Forelimb muscle (tissue), 1 donor: ENCODE results near the gene GPR39. TPM values are rescaled to one million over a fixed set of nuclear protein-coding genes. Genes with fewer than 3 reads are reported as not detected.

Source experiments
- DNase-seq: peaks from one replicate; pipeline ENCODE4 v3.0.0-alpha.2; 2013; ENCODE audit warnings: low read depth
- polyA plus RNA-seq: library from polyadenylated mRNA; unstranded; fragments of 120-200 nt; gene quantifications from one replicate; pipeline ENCODE4 v1.2.1, GENCODE V29; 2013; ENCODE audit not compliant: insufficient read length

GPR39 gene
- polyA plus RNA-seq, 1 donor, result 0.20 TPM

GRCh38 chr2:132599556-132599955, 183.0 kb downstream of the GPR39 start:
- DNase-seq, result no peak

- no peak for DNase-seq
These were observed 188.0 kb downstream of the GPR39 start for GRCh38 chr2:132604561-132604960.

GRCh38 chr2:132605236-132606180, 188.9 kb downstream of the GPR39 start:
- no peak for DNase-seq

GRCh38 chr2:132606649-132607048, 190.0 kb downstream of the GPR39 start:
- no peak for DNase-seq

GRCh38 chr2:132607426-132608090, 191.0 kb downstream of the GPR39 start:
- DNase-seq, result no peak

GRCh38 chr2:132608311-132608710, 191.7 kb downstream of the GPR39 start:
- no peak for DNase-seq

- no peak for DNase-seq
These were observed 192.7 kb downstream of the GPR39 start for GRCh38 chr2:132609101-132609890.

GRCh38 chr2:132611719-132612118, 195.1 kb downstream of the GPR39 start:
- DNase-seq, result no peak

- no peak for DNase-seq
These were observed 198.9 kb downstream of the GPR39 start for GRCh38 chr2:132615329-132616085.

- no peak for DNase-seq
These were observed 201.4 kb downstream of the GPR39 start for GRCh38 chr2:132617989-132618388.

GRCh38 chr2:132618734-132619133, 202.1 kb downstream of the GPR39 start:
- DNase-seq, result no peak

GRCh38 chr2:132620115-132620514, 203.5 kb downstream of the GPR39 start:
- no peak for DNase-seq

GRCh38 chr2:132621131-132621875, 204.7 kb downstream of the GPR39 start:
- no peak for DNase-seq

GRCh38 chr2:132623096-132623839, 206.7 kb downstream of the GPR39 start:
- DNase-seq, result peak; percentile 13

- DNase-seq, result no peak
These were observed 210.9 kb downstream of the GPR39 start for GRCh38 chr2:132627536-132627935.

GRCh38 chr2:132632000-132632649, 215.5 kb downstream of the GPR39 start:
- DNase-seq, result no peak

GRCh38 chr2:132633635-132634034, 217.0 kb downstream of the GPR39 start:
- no peak for DNase-seq

GRCh38 chr2:132636346-132636745, 219.7 kb downstream of the GPR39 start:
- no peak for DNase-seq

GRCh38 chr2:132638313-132639040, 221.9 kb downstream of the GPR39 start:
- no peak for DNase-seq
